DND-41 (cell line): ENCODE results near the gene RGS3.

Source experiments
- CTCF ChIP-seq: IDR thresholded peaks from 2 replicates; pipeline ENCODE4 v1.5.1; 2012; ENCODE audit warnings: borderline replicate concordance, low read length, moderate library complexity, mild to moderate bottlenecking; ENCODE audit not compliant: poor library complexity, severe bottlenecking; ENCODE audit errors: extremely low read depth
- EZH2 ChIP-seq: IDR thresholded peaks from 3 replicates; pipeline ENCODE4 v1.6.1; 2012; ENCODE audit warnings: borderline replicate concordance, low read depth, mild to moderate bottlenecking, moderate library complexity, low read length, inconsistent platforms; ENCODE audit not compliant: severe bottlenecking

GRCh38 chr9:113621980-113622379 is 158.5 kb downstream of the RGS3 start:
- no peak for TF ChIP-seq CTCF
- no peak for TF ChIP-seq EZH2
